ENCODE measurements around the gene CHKA. TPM values are rescaled to one million over a fixed set of nuclear protein-coding genes. Genes with fewer than 3 reads are reported as not detected.

The CHKA gene
- total RNA-seq, 5 donors from 2014 or later (not counting 1 experiment from before 2014, with no cell fraction given), result 4.4 to 19.4 (median 7.6) TPM

- ChIA-PET POLR2A (no interaction called here), CTCF (no interaction called here)
- H3K9me3 Mint-ChIP-seq, result no peaks in the 10 kb centered on the region
- H3K36me3 Mint-ChIP-seq, result no peaks in the 10 kb centered on the region
- WGBS (ENCODE audit: insufficient coverage), result 67% methylated on average over 6 of the region's 8 CpGs
- Histone ChIP-seq H3K4me1 (ENCODE audit: control insufficient read depth in 1 of 2, extremely low read depth in 1 of 2, insufficient read depth in 2 of 2, low read length in 2 of 2) (peaks cover 3 to 17% of the 10 kb centered on the region in 2 experiments), H3K27me3 (replicated peaks in 1 of 2; ENCODE audit: control insufficient read depth in 2 of 2, extremely low read depth in 1 of 2, insufficient read depth in 2 of 2, low read length in 1 of 2) (peaks cover 0 to 18% of the 10 kb centered on the region in 2 experiments), H3K36me3 (ENCODE audit: control insufficient read depth in 2 of 2, extremely low read depth in 1 of 2, insufficient read depth in 1 of 2, low read length in 1 of 2) (no peaks in the 10 kb centered on the region), H3K27ac (ENCODE audit: low read length) (no peak overlapping the region), H3K4me3 (ENCODE audit: control insufficient read depth in 1 of 2, extremely low read depth in 1 of 2, low read length in 1 of 2) (peak overlapping the region in 1 of 2 donors; percentile 26), H3K9me3 (no peaks in the 10 kb centered on the region)
- peaks cover 10 to 15% (median 13%) of the 10 kb centered on the region in 3 donors for H3K4me1 Mint-ChIP-seq
- DNase-seq, result no peak
- H3K4me3 Mint-ChIP-seq, result peak overlapping the region in 1 of 3 donors; percentile 57
- H3K27ac Mint-ChIP-seq, result no peak overlapping the region
- H3K27me3 Mint-ChIP-seq, result no peaks in the 10 kb centered on the region
- no peak for ATAC-seq (replicated peaks in 1 of 4)
Measured at GRCh38 chr11:68141246-68142027, 20.2 kb upstream of the CHKA start.

DNA sequence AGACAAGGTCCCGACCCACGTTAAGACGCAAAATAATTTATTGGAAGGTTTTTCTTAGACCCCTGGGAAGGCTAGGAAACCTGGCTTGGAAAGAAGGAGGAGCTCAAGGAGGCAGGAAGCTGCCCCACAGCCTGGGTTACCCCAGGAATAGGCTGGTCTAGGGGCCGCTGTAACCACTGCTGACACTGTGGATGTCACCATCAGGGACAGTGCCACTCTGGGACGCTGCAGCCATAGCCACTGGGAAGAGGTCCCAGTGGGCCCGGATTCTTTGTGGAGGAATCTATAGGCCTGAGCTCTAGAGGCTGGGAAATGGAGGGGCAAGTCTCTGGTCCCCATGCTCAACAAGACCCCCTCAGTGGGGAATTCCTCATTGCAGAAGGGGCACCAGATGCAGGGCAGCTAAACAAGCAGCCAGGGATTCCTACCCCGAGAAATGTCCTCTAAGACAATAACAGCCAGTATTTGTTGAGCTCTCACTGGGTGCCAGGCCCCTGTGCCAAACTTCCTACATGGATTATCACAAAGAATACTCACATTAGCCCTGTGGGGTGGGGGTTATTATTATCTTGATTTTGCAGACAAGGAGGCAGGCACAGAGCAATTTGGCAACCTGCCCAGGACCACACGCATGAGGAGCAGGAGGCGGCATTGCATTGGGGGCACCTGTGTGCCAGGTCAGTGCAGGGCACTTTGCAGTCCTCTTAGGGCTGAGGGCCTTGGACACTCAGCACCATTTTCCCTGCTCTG is 19.5 kb upstream of the CHKA start:
- CTCF ChIA-PET, result no interaction called here

GRCh38 chr11:68138237-68138636 is 17.0 kb upstream of the CHKA start:
- CTCF ChIA-PET, result interaction anchor here in 1 of 2 donors (1.0 kb wide), 1 partner anchor 17 kb away, joined by 4 read pairs; no protein-coding TSS in a partner anchor
- H3K4me1 Mint-ChIP-seq, result peaks cover 13 to 17% (median 16%) of the 10 kb centered on the region in 3 donors
- peaks cover 3 to 17% of the 10 kb centered on the region in 2 experiments for H3K4me1 ChIP-seq (ENCODE audit: control insufficient read depth in 1 of 2, extremely low read depth in 1 of 2, insufficient read depth in 2 of 2, low read length in 2 of 2)
- POLR2A ChIA-PET, result no interaction called here
- DNase-seq, result no peak
- H3K36me3 ChIP-seq (ENCODE audit: control insufficient read depth in 2 of 2, extremely low read depth in 1 of 2, insufficient read depth in 1 of 2, low read length in 1 of 2), result no peaks in the 10 kb centered on the region
- H3K36me3 Mint-ChIP-seq, result no peaks in the 10 kb centered on the region
- peaks cover 0 to 2% of the 10 kb centered on the region in 2 donors for H3K27me3 Mint-ChIP-seq
- H3K27me3 ChIP-seq (replicated peaks in 1 of 2; ENCODE audit: control insufficient read depth in 2 of 2, extremely low read depth in 1 of 2, insufficient read depth in 2 of 2, low read length in 1 of 2), result peaks cover 0 to 11% of the 10 kb centered on the region in 2 experiments
- no peaks in the 10 kb centered on the region for H3K9me3 Mint-ChIP-seq
- H3K4me3 Mint-ChIP-seq, result no peak overlapping the region
- H3K27ac ChIP-seq (ENCODE audit: low read length), result no peak overlapping the region
- no peak overlapping the region for H3K4me3 ChIP-seq (ENCODE audit: control insufficient read depth in 1 of 2, extremely low read depth in 1 of 2, low read length in 1 of 2)
- H3K9me3 ChIP-seq, result no peaks in the 10 kb centered on the region
- ATAC-seq (replicated peaks in 1 of 4), result no peak
- H3K27ac Mint-ChIP-seq, result no peak overlapping the region
- WGBS (ENCODE audit: insufficient coverage), result 100% methylated on average over 1 of the region's 4 CpGs

More for the DNA sequence above, 19.5 kb upstream of the CHKA start:
- Histone ChIP-seq H3K27ac (ENCODE audit: low read length) (no peak overlapping the region), H3K4me1 (ENCODE audit: control insufficient read depth in 1 of 2, extremely low read depth in 1 of 2, insufficient read depth in 2 of 2, low read length in 2 of 2) (peaks cover 3 to 17% of the 10 kb centered on the region in 2 experiments), H3K36me3 (ENCODE audit: control insufficient read depth in 2 of 2, extremely low read depth in 1 of 2, insufficient read depth in 1 of 2, low read length in 1 of 2) (no peaks in the 10 kb centered on the region), H3K27me3 (replicated peaks in 1 of 2; ENCODE audit: control insufficient read depth in 2 of 2, extremely low read depth in 1 of 2, insufficient read depth in 2 of 2, low read length in 1 of 2) (peaks cover 0 to 14% of the 10 kb centered on the region in 2 experiments), H3K4me3 (ENCODE audit: control insufficient read depth in 1 of 2, extremely low read depth in 1 of 2, low read length in 1 of 2) (no peak overlapping the region), H3K9me3 (no peaks in the 10 kb centered on the region)
- no peaks in the 10 kb centered on the region for H3K9me3 Mint-ChIP-seq
- WGBS (ENCODE audit: insufficient coverage), result 88% methylated on average over 7 of the region's 9 CpGs
- POLR2A ChIA-PET, result interaction anchor here in 1 of 2 donors (0.7 kb wide), 1 partner anchor 88 kb away, joined by 4 read pairs; no protein-coding TSS in a partner anchor
- no peaks in the 10 kb centered on the region for H3K36me3 Mint-ChIP-seq
- H3K27ac Mint-ChIP-seq, result no peak overlapping the region
- H3K4me3 Mint-ChIP-seq, result no peak overlapping the region
- peaks cover 10 to 15% (median 13%) of the 10 kb centered on the region in 3 donors for H3K4me1 Mint-ChIP-seq
- no peak for DNase-seq
- ATAC-seq (replicated peaks in 1 of 4), result no peak
- H3K27me3 Mint-ChIP-seq, result no peaks in the 10 kb centered on the region

DNA sequence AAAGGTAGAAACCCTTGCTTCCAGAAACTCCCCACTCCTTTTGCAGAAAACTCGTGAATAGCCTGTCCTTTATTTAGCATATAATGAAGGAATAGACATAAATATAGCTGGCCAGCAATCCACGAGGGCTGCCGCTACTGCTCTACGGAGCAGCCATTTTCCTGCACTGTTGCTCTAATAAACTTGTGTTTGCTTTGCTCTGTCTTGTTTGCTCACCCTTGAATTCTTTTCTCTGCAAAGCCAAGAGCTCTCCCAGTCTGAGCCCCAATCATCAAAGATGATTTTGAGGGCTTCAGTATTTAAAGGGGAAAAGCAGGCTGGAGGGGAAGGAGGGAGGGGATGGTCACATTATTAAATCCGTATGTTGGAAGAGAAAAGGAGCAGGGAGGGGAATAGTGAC is 16.6 kb upstream of the CHKA start:
- H3K27me3 Mint-ChIP-seq, result peaks cover 0 to 2% of the 10 kb centered on the region in 2 donors
- H3K4me3 Mint-ChIP-seq, result no peak overlapping the region
- H3K4me3 ChIP-seq (ENCODE audit: control insufficient read depth in 1 of 2, extremely low read depth in 1 of 2, low read length in 1 of 2), result no peak overlapping the region
- H3K36me3 Mint-ChIP-seq, result no peaks in the 10 kb centered on the region
- H3K27ac Mint-ChIP-seq, result no peak overlapping the region
- H3K4me1 ChIP-seq (ENCODE audit: control insufficient read depth in 1 of 2, extremely low read depth in 1 of 2, insufficient read depth in 2 of 2, low read length in 2 of 2), result peaks cover 3 to 17% of the 10 kb centered on the region in 2 experiments
- DNase-seq (no peak), ATAC-seq (replicated peaks in 1 of 4) (no peak)
- H3K27ac ChIP-seq (ENCODE audit: low read length), result no peak overlapping the region
- H3K4me1 Mint-ChIP-seq, result peaks cover 13 to 17% (median 16%) of the 10 kb centered on the region in 3 donors
- no peaks in the 10 kb centered on the region for H3K36me3 ChIP-seq (ENCODE audit: control insufficient read depth in 2 of 2, extremely low read depth in 1 of 2, insufficient read depth in 1 of 2, low read length in 1 of 2)
- H3K9me3 ChIP-seq, result no peaks in the 10 kb centered on the region
- ChIA-PET POLR2A (no interaction called here), CTCF (no interaction called here)
- H3K9me3 Mint-ChIP-seq, result no peaks in the 10 kb centered on the region
- no CpG with 5 or more reads among the region's 5 CpGs for WGBS (ENCODE audit: insufficient coverage)
- peaks cover 0 to 11% of the 10 kb centered on the region in 2 experiments for H3K27me3 ChIP-seq (replicated peaks in 1 of 2; ENCODE audit: control insufficient read depth in 2 of 2, extremely low read depth in 1 of 2, insufficient read depth in 2 of 2, low read length in 1 of 2)

DNA sequence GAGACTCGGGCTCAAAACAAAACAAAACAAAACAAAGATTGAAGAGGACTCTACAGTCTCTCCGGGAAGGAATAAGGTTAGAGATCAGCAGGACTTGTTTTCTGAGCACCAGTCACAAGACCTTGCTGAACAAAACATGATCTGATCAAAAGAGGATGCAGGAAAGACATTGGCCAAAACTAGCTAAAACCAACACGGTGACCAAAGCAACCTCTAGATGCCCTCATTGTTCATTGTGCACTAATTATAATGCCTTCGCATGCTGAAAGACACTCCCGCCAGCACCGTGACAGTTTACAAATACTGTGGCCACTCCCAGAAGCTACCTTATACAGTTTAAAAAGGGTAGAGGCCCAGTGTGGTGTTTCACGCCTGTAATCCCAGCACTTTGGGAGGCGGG is 15.7 kb upstream of the CHKA start:
- ATAC-seq (replicated peaks in 1 of 4) (no peak), DNase-seq (no peak)
- H3K4me1 Mint-ChIP-seq, result peaks cover 8 to 12% (median 11%) of the 10 kb centered on the region in 3 donors
- 84% methylated on average over 3 of the region's 8 CpGs for WGBS (ENCODE audit: insufficient coverage)
- no peaks in the 10 kb centered on the region for H3K9me3 ChIP-seq
- no peak overlapping the region for H3K4me3 ChIP-seq (ENCODE audit: control insufficient read depth in 1 of 2, extremely low read depth in 1 of 2, low read length in 1 of 2)
- H3K27ac ChIP-seq (ENCODE audit: low read length), result no peak overlapping the region
- ChIA-PET POLR2A (no interaction called here), CTCF (no interaction called here)
- no peaks in the 10 kb centered on the region for H3K36me3 ChIP-seq (ENCODE audit: control insufficient read depth in 2 of 2, extremely low read depth in 1 of 2, insufficient read depth in 1 of 2, low read length in 1 of 2)
- H3K9me3 Mint-ChIP-seq, result peaks cover 0 to 5% (median 4%) of the 10 kb centered on the region in 3 donors
- H3K27ac Mint-ChIP-seq, result no peak overlapping the region
- no peaks in the 10 kb centered on the region for H3K36me3 Mint-ChIP-seq
- peaks cover 0 to 2% of the 10 kb centered on the region in 2 donors for H3K27me3 Mint-ChIP-seq
- H3K4me3 Mint-ChIP-seq, result no peak overlapping the region
- peaks cover 3 to 9% of the 10 kb centered on the region in 2 experiments for H3K4me1 ChIP-seq (ENCODE audit: control insufficient read depth in 1 of 2, extremely low read depth in 1 of 2, insufficient read depth in 2 of 2, low read length in 2 of 2)
- H3K27me3 ChIP-seq (replicated peaks in 1 of 2; ENCODE audit: control insufficient read depth in 2 of 2, extremely low read depth in 1 of 2, insufficient read depth in 2 of 2, low read length in 1 of 2), result peaks cover 0 to 4% of the 10 kb centered on the region in 2 experiments

- Histone ChIP-seq H3K36me3 (ENCODE audit: control insufficient read depth in 2 of 2, extremely low read depth in 1 of 2, insufficient read depth in 1 of 2, low read length in 1 of 2) (no peaks in the 10 kb centered on the region), H3K27me3 (replicated peaks in 1 of 2; ENCODE audit: control insufficient read depth in 2 of 2, extremely low read depth in 1 of 2, insufficient read depth in 2 of 2, low read length in 1 of 2) (peaks cover 0 to 4% of the 10 kb centered on the region in 2 experiments), H3K4me1 (ENCODE audit: control insufficient read depth in 1 of 2, extremely low read depth in 1 of 2, insufficient read depth in 2 of 2, low read length in 2 of 2) (no peaks in the 10 kb centered on the region), H3K27ac (ENCODE audit: low read length) (no peak overlapping the region), H3K9me3 (no peaks in the 10 kb centered on the region), H3K4me3 (ENCODE audit: control insufficient read depth in 1 of 2, extremely low read depth in 1 of 2, low read length in 1 of 2) (no peak overlapping the region)
- ChIA-PET CTCF (no interaction called here), POLR2A (no interaction called here)
- WGBS (ENCODE audit: insufficient coverage), result no CpG with 5 or more reads among the region's 3 CpGs
- peaks cover 0 to 6% (median 3%) of the 10 kb centered on the region in 3 donors for H3K4me1 Mint-ChIP-seq
- H3K4me3 Mint-ChIP-seq, result no peak overlapping the region
- H3K27ac Mint-ChIP-seq, result no peak overlapping the region
- peaks cover 0 to 5% (median 5%) of the 10 kb centered on the region in 3 donors for H3K9me3 Mint-ChIP-seq
- peaks cover 0 to 2% of the 10 kb centered on the region in 2 donors for H3K27me3 Mint-ChIP-seq
- DNase-seq (no peak), ATAC-seq (replicated peaks in 1 of 4) (no peak)
- H3K36me3 Mint-ChIP-seq, result no peaks in the 10 kb centered on the region
Measured at GRCh38 chr11:68135161-68135560, 14.0 kb upstream of the CHKA start.
